Measurements from ENCODE around the gene ANXA7.
"Not testable (repeated sequence)": the region's sequence is repeated elsewhere in the genome, so short reads cannot be mapped to it uniquely, and the experiment has no call there.

DNA sequence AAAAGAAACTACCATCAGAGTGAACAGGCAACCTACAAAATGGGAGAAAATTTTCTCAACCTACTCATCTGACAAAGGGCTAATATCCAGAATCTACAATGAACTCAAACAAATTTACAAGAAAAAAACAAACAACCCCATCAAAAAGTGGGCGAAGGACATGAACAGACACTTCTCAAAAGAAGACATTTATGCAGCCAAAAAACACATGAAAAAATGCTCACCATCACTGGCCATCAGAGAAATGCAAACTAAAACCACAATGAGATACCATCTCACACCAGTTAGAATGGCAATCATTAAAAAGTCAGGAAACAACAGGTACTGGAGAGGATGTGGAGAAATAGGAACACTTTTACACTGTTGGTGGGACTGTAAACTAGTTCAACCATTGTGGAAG lies 85.3 kb downstream of the ANXA7 start:
- TF ChIP-seq CTCF (IDR thresholded peaks at IDR 0.05 in 2 of 3, conservative IDR thresholded peaks at IDR 0.05 in 1 of 3; ENCODE audit: control insufficient read depth in 2 of 3, extremely low read depth in 1 of 3, insufficient read depth in 1 of 3, low read depth in 3 of 3, low read length in 3 of 3); SMC3 (IDR thresholded peaks at IDR 0.05; ENCODE audit: borderline replicate concordance, low read length); SRF (IDR thresholded peaks at IDR 0.05; ENCODE audit: low read depth in 2 of 2, low read length in 2 of 2); POLR2AphosphoS2 (IDR thresholded peaks at IDR 0.05; ENCODE audit: low read depth, low read length); MEF2B (IDR thresholded peaks at IDR 0.05; ENCODE audit: partially characterized antibody, poor library complexity, severe bottlenecking); ATF2 (IDR thresholded peaks at IDR 0.05; ENCODE audit: low read length); ZNF24 (IDR thresholded peaks at IDR 0.05); NR2C2 (IDR thresholded peaks at IDR 0.05; ENCODE audit: borderline replicate concordance, control insufficient read depth, insufficient read length, low read depth): not testable (repeated sequence)
